H54 (cell line): ENCODE results near the gene DNTT.

Experiments used
- DNase-seq: peaks from one replicate; pipeline ENCODE4 v3.0.0; 2011; ENCODE audit warnings: low spot score, mixed read lengths; ENCODE audit not compliant: insufficient read length
- FAIRE-seq: peaks from 3 replicates; lab custom pipeline; 2011; peaks lifted over from hg19 to GRCh38; lab: Jason Lieb, UNC
- POLR2A ChIP-seq: IDR thresholded peaks from 2 replicates; pipeline ENCODE4 v1.6.1; 2011; ENCODE audit warnings: low read depth, mild to moderate bottlenecking, low read length

DNTT gene

DNA sequence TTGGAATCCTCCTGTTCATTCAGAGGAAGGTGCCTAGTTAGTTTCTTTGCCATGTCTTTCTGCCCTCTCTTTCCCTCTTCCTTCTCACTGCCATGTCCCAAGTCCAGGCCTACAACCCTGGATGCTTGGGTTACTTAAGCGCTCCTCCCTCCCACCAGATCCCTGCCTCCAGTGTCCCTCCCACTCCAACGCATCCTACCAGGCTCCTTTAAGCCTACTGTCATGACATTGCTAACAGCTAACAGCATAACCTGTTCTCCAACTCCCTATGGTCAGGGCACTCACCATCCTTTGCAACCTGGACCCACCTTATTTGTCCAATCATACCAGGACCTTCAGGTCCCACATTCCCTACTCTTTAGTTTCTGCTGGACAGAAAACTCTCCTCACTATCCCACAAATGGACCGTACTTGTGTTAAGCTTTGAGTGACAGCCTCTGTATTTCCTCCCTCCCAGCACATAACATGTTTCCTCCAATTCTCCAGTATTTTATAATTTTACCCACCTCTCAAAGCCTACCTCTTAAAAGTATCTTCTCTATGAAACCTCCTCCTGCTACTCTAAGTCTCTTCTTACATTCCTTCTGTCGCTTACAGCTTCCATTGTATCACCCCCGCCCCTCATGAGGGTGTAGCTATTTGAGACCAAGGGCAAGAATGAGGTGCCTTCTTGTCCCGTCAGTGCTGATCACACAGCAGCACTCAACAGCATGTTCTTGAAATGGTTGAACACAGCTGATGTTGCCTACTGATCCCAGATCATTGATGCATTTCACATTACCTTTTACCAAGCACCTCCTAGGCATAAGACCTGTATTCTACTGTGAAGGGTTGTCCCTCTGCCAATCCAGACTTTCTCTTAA is 34.6 kb upstream of the DNTT start:
- DNase-seq, result no peak
- TF ChIP-seq POLR2A, result no peak
- no peak for FAIRE-seq

- DNase-seq (no peak), FAIRE-seq (no peak)
- no peak for TF ChIP-seq POLR2A
Observed at GRCh38 chr10:96270571-96270970, 33.7 kb upstream of the DNTT start.

GRCh38 chr10:96271016-96271815 is 33.0 kb upstream of the DNTT start, which contains the start of gene BLNK:
TSS of gene BLNK (minus strand) at chr10:96271569. CDS start at chr10:96271398, 171 bp downstream.
- no peak for DNase-seq
- no peak for TF ChIP-seq POLR2A
- FAIRE-seq, result no peak

DNA sequence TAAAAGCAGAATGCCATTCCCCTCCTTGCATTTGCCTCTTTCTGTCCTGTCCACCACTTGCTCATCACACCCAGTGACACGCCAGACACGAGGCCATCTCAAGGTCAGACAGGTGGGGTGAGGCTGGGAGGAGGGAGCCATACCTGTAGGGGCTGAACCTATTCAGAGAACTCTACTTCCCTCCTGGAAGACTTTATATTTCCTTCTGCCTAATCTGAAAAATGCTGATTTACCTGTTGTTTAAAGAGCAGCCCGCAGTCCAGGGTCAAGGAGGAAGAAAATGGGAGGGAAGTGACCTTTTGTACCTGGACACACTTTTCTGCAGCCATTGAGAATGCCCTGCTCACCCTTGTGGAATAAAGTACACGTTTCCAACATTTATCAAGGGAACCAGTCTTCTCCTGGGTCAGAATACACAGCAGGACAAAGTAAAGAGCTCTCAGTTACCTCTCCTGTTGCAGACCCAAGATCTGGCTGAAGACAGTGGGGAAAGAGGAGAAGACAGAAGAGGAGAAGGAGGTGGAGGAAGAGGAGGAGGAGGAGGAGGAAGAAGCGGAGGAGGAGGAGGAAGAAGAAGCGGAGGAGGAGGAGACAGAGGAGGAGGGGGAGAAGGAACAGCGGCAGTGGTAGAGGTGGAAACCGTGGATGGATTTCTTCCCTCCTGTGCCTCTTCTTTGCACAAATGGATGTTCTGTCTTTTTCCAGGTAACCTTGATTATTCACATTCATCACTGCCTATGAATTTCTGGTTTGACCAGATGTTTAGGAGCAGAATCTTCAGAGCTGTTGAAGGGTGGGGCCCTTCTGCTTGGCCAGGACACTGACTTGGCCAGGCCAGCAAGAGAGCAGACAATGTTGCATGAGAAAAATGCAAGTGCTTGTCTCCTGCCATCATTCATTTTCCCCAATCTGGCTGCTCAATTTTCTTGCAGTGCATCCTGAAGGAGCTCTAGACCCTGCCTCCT is 31.6 kb upstream of the DNTT start:
- no peak for FAIRE-seq
- DNase-seq, result no peak
- no peak for TF ChIP-seq POLR2A

- no peak for DNase-seq
- FAIRE-seq, result no peak
- TF ChIP-seq POLR2A, result no peak
Observed at GRCh38 chr10:96275685-96276418, 28.4 kb upstream of the DNTT start.

- FAIRE-seq (no peak), DNase-seq (no peak)
Observed at GRCh38 chr10:96276426-96276825, 27.8 kb upstream of the DNTT start.

GRCh38 chr10:96276831-96277230 is 27.4 kb upstream of the DNTT start:
- FAIRE-seq, result no peak
- DNase-seq, result no peak
- no peak for TF ChIP-seq POLR2A

More at GRCh38 chr10:96276426-96276825, 27.8 kb upstream of the DNTT start:
- no peak for TF ChIP-seq POLR2A

- FAIRE-seq (no peak), DNase-seq (no peak)
- no peak for TF ChIP-seq POLR2A
Observed at GRCh38 chr10:96279191-96279641, 25.0 kb upstream of the DNTT start.

GRCh38 chr10:96280859-96281258 is 23.4 kb upstream of the DNTT start:
- TF ChIP-seq POLR2A, result no peak
- DNase-seq, result no peak
- FAIRE-seq, result no peak

GRCh38 chr10:96281444-96282029 is 22.7 kb upstream of the DNTT start:
- DNase-seq, result no peak
- no peak for TF ChIP-seq POLR2A
- no peak for FAIRE-seq

DNA sequence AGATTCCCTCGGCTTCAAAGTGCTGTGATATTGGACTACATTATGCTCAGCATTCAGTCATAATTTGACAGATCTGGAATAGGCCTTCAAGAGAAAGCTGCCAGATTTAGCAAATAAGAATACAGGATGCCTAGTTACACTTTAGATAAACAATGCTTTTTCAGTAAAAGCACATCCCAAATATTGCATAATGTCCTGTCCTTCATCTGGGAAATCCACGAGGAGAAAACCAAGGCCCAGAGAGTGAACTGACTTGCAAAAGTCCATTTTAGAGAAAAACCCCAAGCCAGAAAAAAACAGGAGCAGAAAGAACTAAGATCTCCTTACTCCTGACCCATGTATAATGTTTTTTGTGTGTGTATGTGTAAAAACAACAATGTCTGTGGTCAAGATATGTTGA is 20.9 kb upstream of the DNTT start:
- FAIRE-seq (no peak), DNase-seq (no peak)
- TF ChIP-seq POLR2A, result no peak

DNA sequence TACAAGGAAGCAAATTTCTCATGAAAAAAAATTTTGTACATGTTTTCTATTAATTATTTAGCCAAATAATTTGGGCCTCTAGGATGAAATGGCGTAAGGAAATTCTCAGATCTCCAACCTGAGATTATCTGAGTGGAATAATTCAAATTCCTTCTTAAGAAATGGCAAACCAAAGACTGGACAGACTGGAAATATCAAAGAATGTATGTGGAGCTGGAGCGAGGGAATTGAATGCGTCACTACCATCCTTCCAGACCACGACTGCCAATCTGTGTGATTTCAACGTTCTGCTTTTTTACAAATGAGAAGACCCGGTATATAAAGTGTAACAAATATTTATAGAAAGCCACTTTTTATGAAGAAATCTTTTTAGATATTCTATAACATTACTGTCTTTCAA is 20.5 kb upstream of the DNTT start:
- no peak for DNase-seq
- no peak for FAIRE-seq
- no peak for TF ChIP-seq POLR2A
